GM23338 (cell line): ENCODE results near the gene SOX13. TPM values are rescaled to one million over a fixed set of nuclear protein-coding genes. Genes with fewer than 3 reads are reported as not detected.

Experiments
- ATAC-seq: fragments of 200-7000 bp; cut with Tn5 transposase; 3 replicates; pipeline ENCODE4 v1.9.1; 2020
- DNase-seq: peaks from one replicate; pipeline ENCODE4 v3.0.0-alpha.2; 2015; ENCODE audit warnings: low spot score
- H2AFZ ChIP-seq: fragments of 200-600 bp; sonication (generic); 2 replicates; pipeline ENCODE4 v1.8.0; 2016; ENCODE audit warnings: antibody characterized with exemption, mild to moderate bottlenecking, moderate library complexity
- H3F3A ChIP-seq: fragments of 200-600 bp; sonication (generic); replicated peaks from 2 replicates; pipeline ENCODE4 v1.8.0; 2017; ENCODE audit warnings: antibody characterized with exemption, mixed run types, low read depth
- H3K27ac ChIP-seq: fragments of 200-600 bp; sonication (generic); 2 replicates; pipeline ENCODE4 v1.6.1; 2016; ENCODE audit warnings: low read depth
- H3K27me3 ChIP-seq: fragments of 200-600 bp; sonication (generic); 2 replicates; pipeline ENCODE4 v1.8.0; 2016; ENCODE audit warnings: mild to moderate bottlenecking, mixed run types, moderate library complexity; ENCODE audit not compliant: insufficient read depth
- H3K36me3 ChIP-seq: fragments of 200-600 bp; sonication (generic); 2 replicates; pipeline ENCODE4 v1.8.0; 2016; ENCODE audit warnings: mild to moderate bottlenecking; ENCODE audit not compliant: insufficient read depth
- H3K4me1 ChIP-seq: fragments of 200-600 bp; sonication (generic); 2 replicates; pipeline ENCODE4 v1.8.0; 2016; ENCODE audit warnings: mild to moderate bottlenecking, moderate library complexity; ENCODE audit not compliant: insufficient read depth
- H3K4me2 ChIP-seq: fragments of 200-600 bp; sonication (generic); 2 replicates; pipeline ENCODE4 v1.7.1; 2017; ENCODE audit warnings: mixed run types
- H3K4me3 ChIP-seq: fragments of 200-600 bp; sonication (generic); 2 replicates; pipeline ENCODE4 v1.6.1; 2016; ENCODE audit warnings: mixed run types
- H3K79me2 ChIP-seq: fragments of 200-600 bp; sonication (generic); replicated peaks from 2 replicates; pipeline ENCODE4 v1.8.0; 2017; ENCODE audit warnings: mild to moderate bottlenecking; ENCODE audit not compliant: insufficient read depth
- H3K9me2 ChIP-seq: fragments of 200-600 bp; sonication (generic); 2 replicates; pipeline ENCODE4 v1.8.0; 2017; ENCODE audit not compliant: insufficient read depth
- H4K20me1 ChIP-seq: fragments of 200-600 bp; sonication (generic); replicated peaks from 2 replicates; pipeline ENCODE4 v1.8.0; 2017; ENCODE audit warnings: mild to moderate bottlenecking; ENCODE audit not compliant: insufficient read depth
- H3K27ac Mint-ChIP-seq: 2 replicates; pipeline ENCODE4 v1.8.0; 2020; ENCODE audit warnings: inconsistent platforms, mild to moderate bottlenecking, moderate library complexity, mixed read lengths
- H3K27me3 Mint-ChIP-seq: 3 replicates; pipeline ENCODE4 v1.8.0; 2022; ENCODE audit warnings: low read depth, mild to moderate bottlenecking, moderate library complexity, mixed read lengths, inconsistent platforms; ENCODE audit not compliant: insufficient read depth, poor library complexity
- H3K36me3 Mint-ChIP-seq: 3 replicates; pipeline ENCODE4 v1.8.0; 2021; ENCODE audit warnings: low read depth, mild to moderate bottlenecking, inconsistent platforms, moderate library complexity, mixed read lengths
- H3K4me1 Mint-ChIP-seq: 3 replicates; pipeline ENCODE4 v1.8.0; 2020; ENCODE audit warnings: mild to moderate bottlenecking, inconsistent platforms, mixed read lengths
- H3K4me3 Mint-ChIP-seq: 3 replicates; pipeline ENCODE4 v1.8.0; 2021; ENCODE audit warnings: moderate library complexity, mild to moderate bottlenecking, inconsistent platforms, mixed read lengths
- H3K9me3 Mint-ChIP-seq: 3 replicates; pipeline ENCODE4 v1.8.0; 2020; ENCODE audit warnings: moderate library complexity, mild to moderate bottlenecking, inconsistent platforms, mixed read lengths
- CTCF ChIP-seq, 2 experiments: fragments of 200-600 bp in 1 of 2; sonication (generic) in 1 of 2; conservative IDR thresholded peaks; 2 replicates each; pipeline versions ENCODE4 v1.5.1 to v1.6.1; 2016 to 2017; ENCODE audit warnings: antibody characterized with exemption in 2 of 2, low read depth in 2 of 2, mild to moderate bottlenecking in 2 of 2, moderate library complexity in 1 of 2
- ZNF462 ChIP-seq: fragments of 250-450 bp; sonication (Bioruptor Pico); IDR thresholded peaks from 2 replicates; pipeline ENCODE4 v1.5.0; 2020; ENCODE audit warnings: mild to moderate bottlenecking, moderate library complexity
- polyA plus RNA-seq: library from polyadenylated mRNA; unstranded; fragments of >200 nt; fragmentation: Nextera tagmentation; extraction: Ambion mirVana; gene quantifications from 2 replicates; pipeline ENCODE4 v1.2.1, GENCODE V29; 2016
- total RNA-seq: library from RNA; depleted of rRNA; stranded (reverse); fragments of >200 nt; shearing (Covaris generic); gene quantifications from 2 replicates; pipeline ENCODE4 v1.2.3, GENCODE V29; 2014

The SOX13 gene
- total and polyA plus RNA-seq, 2 experiments from 2014 or later = 28.6 to 123 TPM

- Histone ChIP-seq H4K20me1 (no peaks in the 10 kb centered on the region), H2AFZ (no peak overlapping the region), H3K27ac (no peak overlapping the region), H3K36me3 (no peaks in the 10 kb centered on the region; the same call in 1 of the 2 replicates), H3K4me3 (no peak overlapping the region), H3K79me2 (no peaks in the 10 kb centered on the region), H3F3A (no peaks in the 10 kb centered on the region), H3K4me2 (no peak overlapping the region), H3K9me2 (no peaks in the 10 kb centered on the region), H3K4me1 (peaks cover 16% of the 10 kb centered on the region), H3K27me3 (no peaks in the 10 kb centered on the region)
- no peak for ATAC-seq
- Mint-ChIP-seq H3K4me3 (no peak overlapping the region), H3K27me3 (peaks cover 2% of the 10 kb centered on the region), H3K9me3 (no peaks in the 10 kb centered on the region), H3K36me3 (no peaks in the 10 kb centered on the region), H3K4me1 (peaks cover 14% of the 10 kb centered on the region), H3K27ac (no peak overlapping the region)
- TF ChIP-seq CTCF (conservative IDR thresholded peaks at IDR 0.05; ENCODE audit: low read depth in 2 of 2) (no peak), ZNF462 (CRISPR knock-in tag) (no peak)
- DNase-seq = no peak
Observed at GRCh38 chr1:204031098-204031710, 41.7 kb upstream of the SOX13 start.
